Adrenal gland (tissue), 5 donors: Measurements from ENCODE around the gene LRRC74A.

Experiments used
- CTCF ChIP-seq, 6 experiments: fragments of 450-650 bp in 4 of 6; fragments of 200-600 bp in 2 of 6; sonication (generic) in 1 of 6; IDR thresholded peaks; 1 replicate in 5 of 6; 2 replicates in 1 of 6; pipeline versions ENCODE4 v1.5.1 to v1.8.0; 2016 to 2021; ENCODE audit warnings: antibody characterized with exemption in 6 of 6, mild to moderate bottlenecking in 2 of 6, moderate library complexity in 1 of 6
- POLR2A ChIP-seq, 2 donors: fragments of 450-650 bp; IDR thresholded peaks; one replicate each; pipeline ENCODE4 v1.6.1; 2017; ENCODE audit warnings: antibody characterized with exemption in 2 of 2, mild to moderate bottlenecking in 2 of 2, moderate library complexity in 1 of 2
- donor health status: DM: no; HTN: no; CAD: no.

GRCh38 chr14:76862546-76863282 lies 36.5 kb downstream of the LRRC74A start:
- TF ChIP-seq CTCF (IDR thresholded peaks at IDR 0.05) (no peak), POLR2A (IDR thresholded peaks at IDR 0.05) (no peak)
